ENCODE results near the gene ZDHHC1.

ZDHHC1 gene

GRCh38 chr16:67438098-67438791 lies 22.0 kb upstream of the ZDHHC1 start:
- Histone ChIP-seq H3K9ac (ENCODE audit: low read length) (no peak overlapping the region), H3K27me3 (replicated peaks; ENCODE audit: control insufficient read depth, insufficient read depth, low read length) (no peaks in the 10 kb centered on the region), H3K4me3 (ENCODE audit: low read length) (no peak overlapping the region), H3K9me3 (ENCODE audit: control insufficient read depth, low read length) (no peaks in the 10 kb centered on the region), H3K4me1 (ENCODE audit: control insufficient read depth, insufficient read depth, low read length) (peaks cover 13% of the 10 kb centered on the region), H3K36me3 (ENCODE audit: control insufficient read depth, insufficient read depth, low read length, severe bottlenecking) (peaks cover 53% of the 10 kb centered on the region)
- DNase-seq (ENCODE audit: low read depth) = no peak

DNA sequence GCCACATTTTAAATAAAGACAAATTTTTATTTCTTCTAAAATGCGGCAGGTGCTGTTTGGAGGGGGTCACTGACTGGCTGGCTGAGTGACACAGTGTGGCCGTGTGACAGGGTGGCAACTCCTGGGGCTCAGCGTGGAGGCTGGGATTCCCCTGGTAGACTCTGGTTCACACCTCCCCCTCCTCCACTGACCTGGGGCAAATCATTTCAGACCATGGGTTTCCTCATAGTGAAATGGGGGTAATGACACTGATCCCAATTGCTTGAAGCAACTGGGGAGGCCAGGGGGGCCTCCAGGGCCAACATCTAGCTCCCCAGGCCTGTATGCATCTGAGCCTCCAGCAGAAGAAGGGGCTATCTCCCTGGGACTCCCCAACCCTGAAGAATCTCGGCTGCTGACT lies 21.2 kb upstream of the ZDHHC1 start:
- Histone ChIP-seq H3K27me3 (replicated peaks; ENCODE audit: control insufficient read depth, insufficient read depth, low read length) (no peaks in the 10 kb centered on the region), H3K9ac (ENCODE audit: low read length) (no peak overlapping the region), H3K4me1 (ENCODE audit: control insufficient read depth, insufficient read depth, low read length) (peaks cover 6% of the 10 kb centered on the region), H3K4me3 (ENCODE audit: low read length) (no peak overlapping the region), H3K9me3 (ENCODE audit: control insufficient read depth, low read length) (no peaks in the 10 kb centered on the region), H3K36me3 (ENCODE audit: control insufficient read depth, insufficient read depth, low read length, severe bottlenecking) (peaks cover 49% of the 10 kb centered on the region)
- DNase-seq (ENCODE audit: low read depth) = no peak

DNA sequence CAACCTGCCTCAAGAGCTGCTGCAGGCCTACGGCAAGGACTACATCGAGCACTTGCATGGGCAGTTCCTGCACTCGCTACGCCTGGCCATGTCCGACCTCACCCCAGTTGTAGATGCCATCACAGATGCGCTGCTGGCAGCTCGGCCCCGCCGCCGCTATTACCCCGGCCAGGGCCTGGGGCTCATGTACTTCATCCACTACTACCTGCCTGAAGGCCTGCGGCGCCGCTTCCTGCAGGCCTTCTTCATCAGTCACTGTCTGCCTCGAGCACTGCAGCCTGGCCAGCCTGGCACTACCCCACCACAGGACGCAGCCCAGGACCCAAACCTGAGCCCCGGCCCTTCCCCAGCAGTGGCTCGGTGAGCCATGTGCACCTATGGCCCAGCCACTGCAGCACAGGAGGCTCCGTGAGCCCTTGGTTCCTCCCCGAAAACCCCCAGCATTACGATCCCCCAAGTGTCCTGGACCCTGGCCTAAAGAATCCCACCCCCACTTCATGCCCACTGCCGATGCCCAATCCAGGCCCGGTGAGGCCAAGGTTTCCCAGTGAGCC lies 20.4 kb upstream of the ZDHHC1 start:
- H3K36me3 ChIP-seq (ENCODE audit: control insufficient read depth, insufficient read depth, low read length, severe bottlenecking) = peaks cover 49% of the 10 kb centered on the region
- H3K9me3 ChIP-seq (ENCODE audit: control insufficient read depth, low read length) = no peaks in the 10 kb centered on the region
- H3K27me3 ChIP-seq (replicated peaks; ENCODE audit: control insufficient read depth, insufficient read depth, low read length) = no peaks in the 10 kb centered on the region
- no peak overlapping the region for H3K9ac ChIP-seq (ENCODE audit: low read length)
- H3K4me3 ChIP-seq (ENCODE audit: low read length) = no peak overlapping the region
- DNase-seq (ENCODE audit: low read depth) = no peak
- peaks cover under 1% of the 10 kb centered on the region for H3K4me1 ChIP-seq (ENCODE audit: control insufficient read depth, insufficient read depth, low read length)

GRCh38 chr16:67435758-67436164 lies 19.5 kb upstream of the ZDHHC1 start:
- peaks cover 5% of the 10 kb centered on the region for H3K4me1 ChIP-seq (ENCODE audit: control insufficient read depth, insufficient read depth, low read length)
- no peak overlapping the region for H3K4me3 ChIP-seq (ENCODE audit: low read length)
- DNase-seq (ENCODE audit: low read depth) = no peak
- H3K9ac ChIP-seq (ENCODE audit: low read length) = no peak overlapping the region
- H3K9me3 ChIP-seq (ENCODE audit: control insufficient read depth, low read length) = no peaks in the 10 kb centered on the region
- H3K36me3 ChIP-seq (ENCODE audit: control insufficient read depth, insufficient read depth, low read length, severe bottlenecking) = peaks cover 42% of the 10 kb centered on the region
- H3K27me3 ChIP-seq (replicated peaks; ENCODE audit: control insufficient read depth, insufficient read depth, low read length) = no peaks in the 10 kb centered on the region

DNA sequence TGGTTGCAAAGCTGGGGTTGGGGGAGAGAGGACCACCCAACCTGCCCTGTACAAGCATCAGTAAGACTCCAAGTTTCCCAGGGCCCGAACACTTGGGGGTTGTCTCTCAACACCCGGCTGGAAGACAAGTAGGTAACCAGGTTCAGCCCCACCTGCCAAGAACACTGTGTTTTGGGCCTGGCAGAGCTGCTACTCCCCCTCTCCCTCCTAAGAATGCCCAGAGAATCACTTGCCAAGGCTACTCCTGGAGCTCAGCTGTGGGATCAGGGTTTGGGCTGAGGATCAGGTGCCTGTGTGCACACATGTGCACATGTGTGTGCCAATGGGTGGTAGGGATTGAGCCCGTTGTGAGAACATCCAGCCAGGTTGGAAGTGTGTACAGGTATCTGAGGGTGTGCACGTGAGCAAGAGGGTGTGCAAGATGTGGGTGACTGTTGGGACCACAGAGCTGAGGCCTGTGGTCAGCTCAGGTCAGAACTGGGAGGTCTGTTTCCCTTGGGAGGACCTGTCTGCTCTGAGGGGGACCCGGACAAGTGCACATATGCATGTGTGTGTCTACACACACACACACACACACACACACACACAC lies 16.9 kb upstream of the ZDHHC1 start:
- Histone ChIP-seq H3K9ac (ENCODE audit: low read length) (no peak overlapping the region), H3K4me3 (ENCODE audit: low read length) (no peak overlapping the region), H3K9me3 (ENCODE audit: control insufficient read depth, low read length) (no peaks in the 10 kb centered on the region), H3K27me3 (replicated peaks; ENCODE audit: control insufficient read depth, insufficient read depth, low read length) (peaks cover 17% of the 10 kb centered on the region), H3K4me1 (ENCODE audit: control insufficient read depth, insufficient read depth, low read length) (peaks cover 5% of the 10 kb centered on the region), H3K36me3 (ENCODE audit: control insufficient read depth, insufficient read depth, low read length, severe bottlenecking) (peaks cover 21% of the 10 kb centered on the region)
- DNase-seq (ENCODE audit: low read depth) = no peak

DNA sequence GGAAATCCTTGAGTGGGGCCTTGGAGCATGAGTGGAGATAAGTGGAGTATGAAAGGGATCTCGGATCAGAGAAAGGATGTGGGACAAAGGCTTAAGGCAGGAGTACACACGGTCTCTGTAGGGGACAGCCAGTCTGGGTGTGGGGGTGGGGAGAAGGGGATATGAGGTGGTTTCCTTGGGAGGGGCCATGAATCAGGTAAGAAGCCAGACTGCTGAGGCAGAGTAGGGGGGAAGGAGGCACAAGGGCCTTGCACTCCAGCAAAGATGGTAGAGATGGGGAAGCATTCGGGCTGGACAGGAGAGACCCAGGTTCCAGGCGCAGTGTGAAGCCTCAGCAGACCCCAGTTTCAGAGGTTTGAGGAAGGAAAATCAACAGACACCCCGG lies 16.2 kb upstream of the ZDHHC1 start:
- Histone ChIP-seq H3K9me3 (ENCODE audit: control insufficient read depth, low read length) (no peaks in the 10 kb centered on the region), H3K4me3 (ENCODE audit: low read length) (no peak overlapping the region), H3K36me3 (ENCODE audit: control insufficient read depth, insufficient read depth, low read length, severe bottlenecking) (peaks cover 14% of the 10 kb centered on the region), H3K4me1 (ENCODE audit: control insufficient read depth, insufficient read depth, low read length) (peaks cover 9% of the 10 kb centered on the region), H3K9ac (ENCODE audit: low read length) (no peak overlapping the region), H3K27me3 (replicated peaks; ENCODE audit: control insufficient read depth, insufficient read depth, low read length) (peaks cover 17% of the 10 kb centered on the region)
- no peak for DNase-seq (ENCODE audit: low read depth)

GRCh38 chr16:67431775-67432505 lies 15.7 kb upstream of the ZDHHC1 start:
- Histone ChIP-seq H3K36me3 (ENCODE audit: control insufficient read depth, insufficient read depth, low read length, severe bottlenecking) (peaks cover 10% of the 10 kb centered on the region), H3K27me3 (replicated peaks; ENCODE audit: control insufficient read depth, insufficient read depth, low read length) (peaks cover 17% of the 10 kb centered on the region), H3K9me3 (ENCODE audit: control insufficient read depth, low read length) (no peaks in the 10 kb centered on the region), H3K4me1 (ENCODE audit: control insufficient read depth, insufficient read depth, low read length) (peaks cover 9% of the 10 kb centered on the region), H3K9ac (ENCODE audit: low read length) (no peak overlapping the region), H3K4me3 (ENCODE audit: low read length) (peak overlapping the region; percentile 70)
- no peak for DNase-seq (ENCODE audit: low read depth)

DNA sequence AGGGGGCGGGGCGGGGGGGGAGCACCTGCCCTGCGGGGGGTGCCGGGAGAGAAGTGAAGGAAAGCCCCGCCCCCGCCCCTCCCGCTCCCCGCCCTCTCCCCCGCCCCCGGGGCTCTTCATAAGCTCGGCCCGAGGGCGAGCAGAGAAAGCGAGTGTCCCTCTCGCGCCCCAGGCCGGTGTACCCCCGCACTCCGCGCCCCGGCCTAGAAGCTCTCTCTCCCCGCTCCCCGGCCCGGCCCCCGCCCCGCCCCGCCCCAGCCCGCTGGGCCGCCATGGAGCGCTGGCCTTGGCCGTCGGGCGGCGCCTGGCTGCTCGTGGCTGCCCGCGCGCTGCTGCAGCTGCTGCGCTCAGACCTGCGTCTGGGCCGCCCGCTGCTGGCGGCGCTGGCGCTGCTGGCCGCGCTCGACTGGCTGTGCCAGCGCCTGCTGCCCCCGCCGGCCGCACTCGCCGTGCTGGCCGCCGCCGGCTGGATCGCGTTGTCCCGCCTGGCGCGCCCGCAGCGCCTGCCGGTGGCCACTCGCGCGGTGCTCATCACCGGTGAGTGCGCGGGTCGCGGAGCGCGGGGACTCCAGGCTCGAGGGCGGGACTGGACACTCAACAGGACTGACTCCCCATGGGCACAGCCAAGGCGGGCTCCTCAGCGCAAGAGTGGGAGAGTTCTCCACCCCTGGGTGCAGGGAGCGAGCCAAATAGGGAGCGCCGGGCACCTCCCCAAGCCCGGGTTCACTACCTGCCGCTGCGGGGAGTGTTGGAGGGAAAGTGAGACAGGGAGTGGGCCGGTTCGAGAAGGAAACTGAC lies 14.9 kb upstream of the ZDHHC1 start, which contains the start of gene HSD11B2:
Gene HSD11B2 (plus strand): TSS at position 145 of the 798 bp plus-strand sequence. CDS start 128 bp downstream, at position 273.
- no peaks in the 10 kb centered on the region for H3K9me3 ChIP-seq (ENCODE audit: control insufficient read depth, low read length)
- H3K4me3 ChIP-seq (ENCODE audit: low read length) = peak within 1 kb of the TSS; percentile 70
- H3K36me3 ChIP-seq (ENCODE audit: control insufficient read depth, insufficient read depth, low read length, severe bottlenecking) = peaks cover 4% of the 10 kb centered on the region
- peaks cover 17% of the 10 kb centered on the region for H3K27me3 ChIP-seq (replicated peaks; ENCODE audit: control insufficient read depth, insufficient read depth, low read length)
- peak; percentile 82 for DNase-seq (ENCODE audit: low read depth)
- peaks cover 9% of the 10 kb centered on the region for H3K4me1 ChIP-seq (ENCODE audit: control insufficient read depth, insufficient read depth, low read length)
- H3K9ac ChIP-seq (ENCODE audit: low read length) = no peak within 1 kb of the TSS

- Histone ChIP-seq H3K36me3 (ENCODE audit: control insufficient read depth, insufficient read depth, low read length, severe bottlenecking) (peaks cover 2% of the 10 kb centered on the region), H3K27me3 (replicated peaks; ENCODE audit: control insufficient read depth, insufficient read depth, low read length) (peaks cover 17% of the 10 kb centered on the region), H3K4me3 (ENCODE audit: low read length) (peak overlapping the region; percentile 68), H3K4me1 (ENCODE audit: control insufficient read depth, insufficient read depth, low read length) (peaks cover 10% of the 10 kb centered on the region), H3K9ac (ENCODE audit: low read length) (no peak overlapping the region), H3K9me3 (ENCODE audit: control insufficient read depth, low read length) (no peaks in the 10 kb centered on the region)
- no peak for DNase-seq (ENCODE audit: low read depth)
Measured at GRCh38 chr16:67430504-67430976, 14.3 kb upstream of the ZDHHC1 start.

DNA sequence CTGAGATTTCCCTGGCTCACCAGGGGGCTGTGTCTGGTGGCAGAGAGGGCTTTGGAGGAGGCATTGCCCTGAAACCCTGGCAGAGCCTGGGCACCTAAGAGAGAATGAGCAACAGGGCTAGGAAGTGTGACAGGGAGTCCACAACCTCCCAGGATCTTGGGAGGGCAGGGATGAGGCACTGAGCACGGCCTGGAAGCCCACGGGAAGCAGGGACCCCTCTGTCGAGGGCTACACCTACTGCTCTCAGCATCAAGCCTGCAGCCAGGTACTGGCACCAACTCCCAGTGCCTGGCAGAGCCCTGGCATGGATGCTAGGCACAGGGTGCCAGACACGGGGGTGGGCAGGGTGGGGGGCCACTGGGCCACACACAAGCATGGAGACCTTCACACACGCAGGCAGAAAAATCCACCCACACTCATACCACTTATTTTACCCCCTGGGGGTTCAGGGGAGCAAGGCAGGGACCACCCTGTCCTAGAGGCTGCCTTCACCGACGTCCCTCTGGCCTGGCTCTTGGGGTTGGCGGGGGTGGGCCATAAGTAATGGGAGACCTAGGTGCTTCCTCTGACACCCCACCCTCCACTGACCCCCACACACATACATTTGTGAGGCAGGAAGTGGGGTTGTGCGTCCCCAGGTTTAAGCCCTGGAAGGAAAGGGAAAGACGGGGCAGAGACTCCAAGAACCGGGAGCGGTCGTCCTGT lies 13.7 kb upstream of the ZDHHC1 start:
- Histone ChIP-seq H3K9ac (ENCODE audit: low read length) (no peak overlapping the region), H3K4me1 (ENCODE audit: control insufficient read depth, insufficient read depth, low read length) (peaks cover 16% of the 10 kb centered on the region), H3K9me3 (ENCODE audit: control insufficient read depth, low read length) (no peaks in the 10 kb centered on the region), H3K27me3 (replicated peaks; ENCODE audit: control insufficient read depth, insufficient read depth, low read length) (peaks cover 17% of the 10 kb centered on the region), H3K36me3 (ENCODE audit: control insufficient read depth, insufficient read depth, low read length, severe bottlenecking) (no peaks in the 10 kb centered on the region), H3K4me3 (ENCODE audit: low read length) (peak overlapping the region; percentile 68)
- DNase-seq (ENCODE audit: low read depth) = no peak
